Gastroesophageal sphincter (tissue), 4 donors: ENCODE results near the gene DNASE1L2. TPM values are rescaled to one million over a fixed set of nuclear protein-coding genes. Genes with fewer than 3 reads are reported as not detected.
A peak's percentile ranks its signal among the peaks of the same experiment; 100 is the strongest.

Experiments used
- ATAC-seq: fragments of 150-250 bp; one replicate; pipeline ENCODE4 v1.9.1; 2016; ENCODE audit warnings: mild to moderate bottlenecking, moderate library complexity
- H3K27ac ChIP-seq, 4 donors: fragments of 200-600 bp; sonication (generic) in 3 of 4; 1 replicate in 3 of 4; 2 replicates in 1 of 4; pipeline ENCODE4 v1.5.1; 2016 to 2019
- H3K27me3 ChIP-seq: fragments of 200-600 bp; sonication (generic); one replicate; pipeline ENCODE4 v1.5.1; 2019
- H3K36me3 ChIP-seq, 2 donors: fragments of 200-600 bp; sonication (generic); one replicate each; pipeline ENCODE4 v1.5.1; 2019; ENCODE audit warnings: control low read depth in 1 of 2
- H3K4me1 ChIP-seq, 3 donors: fragments of 200-600 bp; sonication (generic); 1 replicate in 2 of 3; 2 replicates in 1 of 3; pipeline ENCODE4 v1.5.1; 2016 to 2019; ENCODE audit warnings: control low read depth in 2 of 3
- H3K4me3 ChIP-seq, 2 donors: fragments of 200-600 bp; sonication (generic); one replicate each; pipeline ENCODE4 v1.5.1; 2019; ENCODE audit warnings: mild to moderate bottlenecking in 1 of 2, moderate library complexity in 1 of 2
- H3K9me3 ChIP-seq, 3 donors: fragments of 200-600 bp; sonication (generic); one replicate each; pipeline ENCODE4 v1.5.1; 2017 to 2019; ENCODE audit warnings: control low read depth in 2 of 3
- EP300 ChIP-seq: sonication (generic); formaldehyde crosslinking; IDR thresholded peaks from one replicate; pipeline ENCODE4 v1.6.1; 2017; ENCODE audit warnings: antibody characterized with exemption, mild to moderate bottlenecking
- POLR2A ChIP-seq, 2 donors: fragments of 450-650 bp; IDR thresholded peaks; one replicate each; pipeline ENCODE4 v1.6.1; 2017; ENCODE audit warnings: antibody characterized with exemption in 2 of 2, mild to moderate bottlenecking in 2 of 2, moderate library complexity in 1 of 2
- POLR2AphosphoS5 ChIP-seq: sonication (generic); formaldehyde crosslinking; IDR thresholded peaks from one replicate; pipeline ENCODE4 v1.6.1; 2017; ENCODE audit warnings: antibody characterized with exemption
- WGBS, 2 donors: methylation state at CpG; one replicate each; pipeline ENCODE4 v1.1.5; 2018; ENCODE audit warnings: low coverage in 1 of 2; 5-methylcytosine and 5-hydroxymethylcytosine counted together
- total RNA-seq, 4 donors: library from RNA; depleted of rRNA; stranded (reverse); fragments of >200 nt; gene quantifications; one replicate each; pipeline ENCODE4 v1.1.0, GENCODE V29; 2016
- TF ChIP-seq, protein P1 (sequence below), 4 experiments: fragments of 200-600 bp in 2 of 4; fragments of 450-650 bp in 2 of 4; sonication (generic) in 1 of 4; IDR thresholded peaks; one replicate each; pipeline ENCODE4 v1.5.1; 2017 to 2019; ENCODE audit warnings: antibody characterized with exemption in 4 of 4, mild to moderate bottlenecking in 2 of 4, moderate library complexity in 2 of 4

The DNASE1L2 gene, protein sequence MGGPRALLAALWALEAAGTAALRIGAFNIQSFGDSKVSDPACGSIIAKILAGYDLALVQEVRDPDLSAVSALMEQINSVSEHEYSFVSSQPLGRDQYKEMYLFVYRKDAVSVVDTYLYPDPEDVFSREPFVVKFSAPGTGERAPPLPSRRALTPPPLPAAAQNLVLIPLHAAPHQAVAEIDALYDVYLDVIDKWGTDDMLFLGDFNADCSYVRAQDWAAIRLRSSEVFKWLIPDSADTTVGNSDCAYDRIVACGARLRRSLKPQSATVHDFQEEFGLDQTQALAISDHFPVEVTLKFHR
- 1 to 10 TPM in 2 of 4 donors, under 1 TPM in 1, not detected in 1; 0.27 to 1.7 (median 1.1) TPM for total RNA-seq

DNA sequence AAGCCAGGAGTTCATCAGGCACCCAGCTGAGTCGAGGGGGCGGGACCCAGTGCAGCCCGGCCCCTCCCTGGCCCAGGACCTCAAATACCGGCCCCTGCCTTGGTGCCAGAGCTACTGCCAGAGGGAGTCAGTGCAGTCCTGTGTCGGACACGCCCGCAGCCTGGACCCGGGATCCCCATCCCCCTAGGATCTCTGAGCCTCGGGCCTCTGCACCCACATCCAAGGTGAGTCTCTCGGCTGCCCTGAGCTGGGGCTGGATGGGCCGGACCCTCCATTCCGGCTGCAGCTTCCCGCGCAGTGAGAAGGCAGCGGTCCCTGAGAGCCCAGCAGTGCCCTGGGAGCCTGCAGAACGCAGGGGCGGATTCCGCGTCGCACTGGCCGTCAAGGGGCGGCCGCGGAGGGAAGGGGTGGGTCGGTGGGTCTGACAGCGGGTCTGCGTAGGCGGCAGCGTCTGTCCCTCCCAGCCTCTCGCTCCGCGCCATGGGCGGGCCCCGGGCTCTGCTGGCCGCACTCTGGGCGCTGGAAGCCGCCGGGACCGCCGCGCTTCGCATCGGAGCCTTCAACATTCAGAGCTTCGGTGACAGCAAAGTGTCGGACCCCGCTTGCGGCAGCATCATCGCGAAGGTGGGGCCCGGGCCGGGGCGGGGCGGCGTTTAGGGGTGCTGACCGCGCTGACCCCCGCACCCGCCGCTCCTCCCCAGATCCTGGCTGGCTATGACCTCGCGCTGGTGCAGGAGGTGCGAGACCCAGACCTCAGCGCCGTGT is at the start of gene DNASE1L2:
Gene DNASE1L2 (plus strand): TSS at position 108 of the 765 bp plus-strand sequence. CDS start 373 bp downstream, at position 481.
- peaks cover 0 to 64% of the 10 kb centered on the region in 2 donors for H3K36me3 ChIP-seq

DNA sequence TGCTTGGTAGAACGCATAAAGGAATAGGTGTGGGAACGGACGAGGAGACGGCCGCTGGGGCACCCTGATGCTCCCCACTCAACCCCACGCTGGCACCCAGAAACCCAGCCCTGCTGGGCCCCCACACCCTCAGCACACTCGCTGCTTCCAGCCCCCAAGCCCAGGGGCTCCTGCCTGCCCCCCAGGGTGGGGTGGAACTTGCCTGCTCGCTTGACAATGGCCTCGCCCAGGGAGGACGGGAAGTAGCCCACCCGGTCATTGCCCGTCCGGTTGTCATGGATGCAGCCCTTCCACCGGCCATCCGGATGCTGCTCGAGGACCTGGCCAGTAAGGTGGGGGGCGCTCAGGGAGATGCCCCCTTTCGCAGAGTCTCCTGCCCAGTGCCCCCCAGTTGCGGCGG is 49.7 kb upstream of the DNASE1L2 start:
- no CpG with 5 or more reads among the region's 20 CpGs for WGBS, 2 donors
- no peak overlapping the region for H3K4me3 ChIP-seq
- no peaks in the 10 kb centered on the region for H3K4me1 ChIP-seq
- no peaks in the 10 kb centered on the region for H3K9me3 ChIP-seq
- no peak overlapping the region for H3K27ac ChIP-seq
- no peaks in the 10 kb centered on the region for H3K27me3 ChIP-seq
- TF ChIP-seq EP300: no peak
- TF ChIP-seq POLR2AphosphoS5: no peak
- TF ChIP-seq, protein P1, sequence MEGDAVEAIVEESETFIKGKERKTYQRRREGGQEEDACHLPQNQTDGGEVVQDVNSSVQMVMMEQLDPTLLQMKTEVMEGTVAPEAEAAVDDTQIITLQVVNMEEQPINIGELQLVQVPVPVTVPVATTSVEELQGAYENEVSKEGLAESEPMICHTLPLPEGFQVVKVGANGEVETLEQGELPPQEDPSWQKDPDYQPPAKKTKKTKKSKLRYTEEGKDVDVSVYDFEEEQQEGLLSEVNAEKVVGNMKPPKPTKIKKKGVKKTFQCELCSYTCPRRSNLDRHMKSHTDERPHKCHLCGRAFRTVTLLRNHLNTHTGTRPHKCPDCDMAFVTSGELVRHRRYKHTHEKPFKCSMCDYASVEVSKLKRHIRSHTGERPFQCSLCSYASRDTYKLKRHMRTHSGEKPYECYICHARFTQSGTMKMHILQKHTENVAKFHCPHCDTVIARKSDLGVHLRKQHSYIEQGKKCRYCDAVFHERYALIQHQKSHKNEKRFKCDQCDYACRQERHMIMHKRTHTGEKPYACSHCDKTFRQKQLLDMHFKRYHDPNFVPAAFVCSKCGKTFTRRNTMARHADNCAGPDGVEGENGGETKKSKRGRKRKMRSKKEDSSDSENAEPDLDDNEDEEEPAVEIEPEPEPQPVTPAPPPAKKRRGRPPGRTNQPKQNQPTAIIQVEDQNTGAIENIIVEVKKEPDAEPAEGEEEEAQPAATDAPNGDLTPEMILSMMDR (IDR thresholded peaks at IDR 0.05): no peak
- no peak for TF ChIP-seq POLR2A (IDR thresholded peaks at IDR 0.05)
- ATAC-seq: no peak
- H3K36me3 ChIP-seq: no peaks in the 10 kb centered on the region

More for the DNA sequence above, at the start of gene DNASE1L2:
- peak; percentile 26 for ATAC-seq
- WGBS, 2 donors: no CpG with 5 or more reads among the region's 64 CpGs
- Histone ChIP-seq H3K27ac (no peak within 1 kb of the TSS), H3K4me1 (peaks cover 6 to 28% (median 17%) of the 10 kb centered on the region in 3 donors), H3K4me3 (peak within 1 kb of the TSS in 1 of 2 donors; percentile 38), H3K9me3 (no peaks in the 10 kb centered on the region), H3K27me3 (peaks cover 65% of the 10 kb centered on the region)
- TF ChIP-seq EP300 (no peak), POLR2AphosphoS5 (peak; percentile 20)

DNA sequence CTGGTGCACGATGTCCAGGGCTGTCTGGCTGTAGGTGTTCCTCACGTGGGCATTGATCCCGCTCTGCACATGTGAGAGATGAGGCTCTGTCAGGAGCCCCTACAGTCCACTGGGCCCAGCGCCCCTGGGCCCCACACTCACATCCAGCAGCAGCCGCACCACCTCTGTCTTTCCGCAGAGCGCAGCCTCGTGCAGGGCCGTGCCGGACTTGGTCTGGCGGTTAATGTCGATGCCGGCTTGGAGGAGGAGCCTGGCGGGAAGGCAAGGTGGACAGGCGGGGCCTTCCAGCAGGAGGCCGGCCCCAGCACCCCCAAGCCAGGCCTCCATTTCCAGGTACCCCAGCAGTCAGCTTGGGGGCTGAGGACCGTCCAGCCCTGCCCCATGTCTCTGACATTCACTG is 49.0 kb upstream of the DNASE1L2 start:
- Histone ChIP-seq H3K27me3 (no peaks in the 10 kb centered on the region), H3K36me3 (no peaks in the 10 kb centered on the region), H3K4me3 (no peak overlapping the region), H3K9me3 (no peaks in the 10 kb centered on the region), H3K27ac (no peak overlapping the region), H3K4me1 (no peaks in the 10 kb centered on the region)
- no peak for ATAC-seq
- WGBS, 2 donors: 80% methylated on average over 1 of the region's 17 CpGs; no CpG with 5 or more reads in 1 of the 2 donors
- TF ChIP-seq POLR2AphosphoS5: no peak

DNA sequence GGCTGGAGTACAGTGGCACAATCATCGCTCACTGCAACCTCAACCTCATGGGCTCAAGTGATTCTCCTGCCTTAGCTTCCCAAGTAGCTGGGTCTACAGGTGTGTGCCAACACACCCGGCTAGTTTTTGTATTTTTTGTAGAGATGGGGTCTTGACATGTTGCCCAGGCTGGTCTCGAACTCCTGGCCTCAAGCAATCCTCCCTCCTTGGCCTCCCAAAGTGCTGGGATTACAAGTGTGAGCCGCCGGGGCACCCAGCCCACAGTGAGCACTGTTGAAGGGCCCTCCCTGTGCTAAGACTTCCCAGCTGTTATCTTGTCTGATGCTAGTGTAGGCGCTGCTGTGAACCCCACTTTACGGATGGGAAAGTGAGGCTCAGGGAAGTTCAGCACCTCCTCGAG is 47.8 kb upstream of the DNASE1L2 start:
- Histone ChIP-seq H3K27ac (no peak overlapping the region), H3K36me3 (no peaks in the 10 kb centered on the region), H3K4me1 (no peaks in the 10 kb centered on the region), H3K9me3 (no peaks in the 10 kb centered on the region), H3K4me3 (no peak overlapping the region), H3K27me3 (peaks cover 11% of the 10 kb centered on the region)
- no peak for TF ChIP-seq POLR2A (IDR thresholded peaks at IDR 0.05)
- TF ChIP-seq EP300: no peak
- no peak for TF ChIP-seq POLR2AphosphoS5
- TF ChIP-seq, protein P1 (IDR thresholded peaks at IDR 0.05): no peak
- 87% methylated on average over 3 of the region's 8 CpGs; no CpG with 5 or more reads in 1 of the 2 donors for WGBS, 2 donors
- no peak for ATAC-seq

DNA sequence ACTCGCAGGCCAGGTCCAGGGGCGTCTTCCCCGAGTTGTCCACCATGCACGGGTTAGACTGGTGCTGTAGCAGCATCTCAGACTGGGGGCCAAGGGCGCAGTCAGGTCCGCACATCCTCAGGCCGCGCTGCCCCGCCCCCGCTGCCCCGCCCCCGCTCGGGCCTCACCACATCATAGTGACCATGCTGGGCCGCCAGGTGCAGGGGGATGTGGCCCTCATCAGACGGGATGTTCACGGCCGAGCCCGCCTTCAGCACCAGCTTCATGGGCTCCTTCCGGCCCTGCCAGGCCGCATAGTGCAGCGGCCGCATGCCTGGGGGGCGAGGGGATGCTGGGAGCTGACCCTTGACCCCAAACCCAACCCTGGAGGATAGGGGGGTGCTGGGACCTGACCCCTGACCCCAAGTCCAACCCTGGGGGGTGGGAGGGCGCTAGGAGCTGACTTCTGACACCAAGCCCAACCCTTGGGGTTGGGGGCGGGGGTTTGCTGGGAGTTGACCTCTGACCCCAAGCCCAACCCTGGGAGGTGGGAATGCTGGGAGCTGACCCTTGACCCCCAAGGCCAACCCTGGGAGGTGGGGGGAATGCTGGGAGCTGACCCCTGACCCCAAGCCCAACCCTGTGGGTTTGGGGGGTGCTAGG is 46.9 kb upstream of the DNASE1L2 start:
- TF ChIP-seq POLR2AphosphoS5 (no peak), POLR2A (IDR thresholded peaks at IDR 0.05) (no peak), EP300 (no peak)
- TF ChIP-seq, protein P1 (IDR thresholded peaks at IDR 0.05): no peak
- H3K27me3 ChIP-seq: peaks cover 21% of the 10 kb centered on the region
- no peaks in the 10 kb centered on the region for H3K9me3 ChIP-seq
- WGBS, 2 donors: no CpG with 5 or more reads among the region's 25 CpGs
- H3K27ac ChIP-seq: no peak overlapping the region
- H3K4me1 ChIP-seq: no peaks in the 10 kb centered on the region
- no peak overlapping the region for H3K4me3 ChIP-seq
- no peak for ATAC-seq
- H3K36me3 ChIP-seq: no peaks in the 10 kb centered on the region
